Epithelial cell of prostate (primary cell): ENCODE measurements around the gene ASCL5.

Experiments
- DNase-seq: peaks from one replicate; pipeline ENCODE4 v3.0.0-alpha.2; 2011; ENCODE audit warnings: low read depth, low spot score
- H3K27ac ChIP-seq: fragments of 450-650 bp; 2 replicates; pipeline ENCODE4 v1.5.1; 2017; ENCODE audit warnings: mild to moderate bottlenecking

The ASCL5 gene

DNA sequence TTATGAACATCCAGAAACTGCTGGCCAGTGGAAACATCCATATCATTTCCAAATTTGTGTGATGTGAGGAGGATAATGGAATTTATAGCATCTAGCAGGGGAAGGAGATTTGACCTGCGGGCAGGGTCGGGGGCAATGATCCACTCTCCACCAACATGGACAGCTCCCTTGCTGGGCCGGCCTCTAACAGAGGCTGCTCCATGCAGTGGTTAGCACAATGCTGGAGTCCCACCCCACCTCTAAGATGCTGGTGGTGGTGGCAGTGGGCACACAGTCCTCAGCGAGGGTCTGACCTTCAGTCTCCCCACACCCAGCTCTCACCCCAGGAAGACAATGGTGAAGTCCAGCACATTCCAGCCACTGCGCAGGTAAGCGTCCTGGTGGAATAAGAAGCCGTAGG lies 33.4 kb downstream of the ASCL5 start:
- no peak for DNase-seq
- no peak overlapping the region for H3K27ac ChIP-seq

- no peak for DNase-seq
Measured at GRCh38 chr1:201092738-201093137, 34.2 kb downstream of the ASCL5 start.

DNA sequence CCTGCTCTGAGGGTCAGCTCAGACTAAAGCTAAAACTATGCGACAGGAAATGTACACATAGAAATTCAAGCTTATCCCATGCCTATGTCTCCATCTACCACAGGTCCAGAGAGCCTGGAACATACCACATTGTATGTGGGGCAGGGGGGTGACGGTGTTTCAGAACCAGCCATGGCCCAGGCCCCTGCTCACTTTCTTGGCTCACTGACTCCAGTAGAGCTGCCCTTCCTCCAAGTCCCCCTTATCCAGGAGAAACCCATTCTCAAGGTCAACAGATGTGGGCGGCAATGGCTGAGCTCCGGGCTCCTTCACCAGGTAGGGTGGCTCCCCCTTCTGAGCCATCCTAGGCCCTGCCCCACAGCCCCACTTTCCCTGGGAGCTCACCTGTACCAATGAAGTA lies 35.7 kb downstream of the ASCL5 start:
- no peak overlapping the region for H3K27ac ChIP-seq
- DNase-seq = no peak

More at GRCh38 chr1:201092738-201093137, 34.2 kb downstream of the ASCL5 start:
- H3K27ac ChIP-seq = no peak overlapping the region

GRCh38 chr1:201090541-201090940 lies 36.4 kb downstream of the ASCL5 start:
- no peak overlapping the region for H3K27ac ChIP-seq
- no peak for DNase-seq

DNA sequence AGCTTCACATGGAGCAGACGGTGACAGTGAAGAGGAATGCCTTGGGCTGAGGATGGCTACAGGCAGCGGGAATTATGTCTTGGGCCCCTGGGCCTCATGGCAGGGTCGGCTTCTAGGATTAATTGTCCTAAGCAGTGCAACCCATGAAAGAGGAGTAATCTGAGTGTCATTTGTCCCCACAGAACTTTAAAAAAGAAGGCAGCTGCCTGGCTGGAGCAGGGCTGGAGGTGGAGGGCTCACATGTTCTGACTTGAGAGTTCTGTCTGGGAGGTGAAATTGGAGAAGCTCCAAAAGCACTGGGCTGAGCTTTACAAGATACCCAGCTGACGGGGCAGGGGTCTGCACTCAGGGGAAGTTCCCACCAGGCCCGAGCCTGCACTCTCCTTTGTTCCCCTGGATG lies 37.4 kb downstream of the ASCL5 start:
- no peak overlapping the region for H3K27ac ChIP-seq
- no peak for DNase-seq

DNA sequence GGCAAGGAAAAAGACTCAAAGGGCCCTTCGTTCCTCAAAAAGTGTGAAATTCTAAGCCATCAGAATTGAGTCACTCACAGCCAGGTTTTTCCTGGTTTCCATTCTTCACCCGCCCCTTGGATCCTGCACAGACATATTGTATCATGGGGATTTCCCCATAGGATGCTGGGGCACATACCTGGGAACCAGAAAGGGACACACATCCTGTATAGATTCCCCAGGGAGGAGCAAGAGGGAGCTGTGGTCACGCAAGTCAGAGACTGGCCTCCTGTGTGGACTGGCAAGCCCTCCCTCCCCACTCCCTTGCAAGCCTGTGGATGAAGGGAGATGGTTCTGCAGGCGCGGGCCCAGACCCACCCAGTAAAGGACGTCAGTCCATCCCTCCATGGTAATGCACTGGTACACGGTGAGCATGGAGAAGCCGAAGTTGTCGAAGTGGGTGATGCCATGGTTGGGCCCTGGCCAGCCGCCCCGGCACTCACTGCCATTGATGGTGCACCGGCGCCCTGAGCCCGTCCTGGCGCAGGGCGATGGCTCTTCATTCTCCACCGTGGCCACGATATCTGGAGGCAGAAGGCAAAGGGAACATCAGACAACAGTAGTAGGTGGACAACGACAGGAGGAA lies 38.0 kb downstream of the ASCL5 start:
- no peak for DNase-seq
- no peak overlapping the region for H3K27ac ChIP-seq

DNA sequence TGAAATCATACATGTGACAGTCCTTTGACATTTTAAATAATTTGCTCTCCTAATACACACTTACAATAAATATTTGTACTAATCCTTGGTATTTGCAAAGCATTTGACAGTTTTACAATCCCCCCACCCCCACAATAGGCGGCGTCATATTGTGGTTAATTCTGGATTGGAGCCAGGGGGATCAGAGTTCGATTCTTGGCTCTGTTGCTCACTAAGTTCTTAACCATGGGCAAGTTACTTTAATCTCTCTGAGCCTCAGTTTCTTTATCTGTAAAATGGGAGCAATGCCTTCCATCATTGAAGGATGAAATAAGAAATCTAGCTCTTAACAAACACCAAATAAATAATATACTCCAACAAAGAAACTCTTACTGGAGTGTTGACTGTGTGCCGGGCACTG lies 38.6 kb downstream of the ASCL5 start:
- no peak overlapping the region for H3K27ac ChIP-seq
- no peak for DNase-seq

- DNase-seq = no peak
Measured at GRCh38 chr1:201085902-201086735, 40.9 kb downstream of the ASCL5 start.

DNA sequence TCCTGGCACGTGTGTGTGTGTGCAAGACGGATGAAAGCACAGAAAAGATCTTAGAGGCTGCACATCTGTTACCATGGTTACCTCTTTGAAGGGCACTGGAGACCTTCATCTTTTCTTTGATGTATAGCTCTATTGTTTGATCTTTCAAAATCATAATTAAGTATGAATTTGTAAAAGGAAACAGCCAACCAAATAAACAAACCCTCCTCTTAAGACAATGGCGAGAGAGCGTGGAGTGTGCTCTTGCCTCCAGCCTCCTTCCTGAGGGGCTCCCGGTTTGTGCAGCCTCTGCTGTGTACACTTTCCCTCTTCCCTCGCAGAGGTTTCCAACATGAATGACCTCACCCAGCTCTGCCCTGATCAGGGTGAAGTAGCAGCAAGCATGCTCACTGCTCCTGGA lies 42.7 kb downstream of the ASCL5 start:
- no peak overlapping the region for H3K27ac ChIP-seq
- DNase-seq = no peak

More at GRCh38 chr1:201085902-201086735, 40.9 kb downstream of the ASCL5 start:
- no peak overlapping the region for H3K27ac ChIP-seq

- DNase-seq = no peak
- H3K27ac ChIP-seq = no peak overlapping the region
Measured at GRCh38 chr1:201083741-201084140, 43.2 kb downstream of the ASCL5 start.

DNA sequence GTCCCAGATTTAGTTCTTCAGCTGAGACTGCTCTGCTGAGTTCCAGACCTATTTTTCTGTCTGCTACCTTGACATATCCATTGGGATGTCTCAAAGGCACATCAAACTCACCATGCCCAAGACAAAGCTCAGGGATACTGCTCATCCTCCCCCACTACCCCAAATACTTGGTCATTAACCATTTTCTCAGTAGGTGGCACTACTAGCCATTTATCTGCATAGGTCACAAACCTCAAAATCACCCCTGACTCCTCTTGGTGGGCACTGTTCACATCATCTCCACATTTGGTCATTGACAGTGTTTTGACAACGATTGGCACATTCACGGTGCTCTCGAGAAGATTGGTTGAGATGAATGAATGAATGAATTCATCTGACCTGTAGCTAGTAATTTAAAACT lies 46.8 kb downstream of the ASCL5 start:
- H3K27ac ChIP-seq = no peak overlapping the region
- DNase-seq = no peak

GRCh38 chr1:201077736-201078135 lies 49.2 kb downstream of the ASCL5 start:
- no peak overlapping the region for H3K27ac ChIP-seq
- DNase-seq = no peak

DNA sequence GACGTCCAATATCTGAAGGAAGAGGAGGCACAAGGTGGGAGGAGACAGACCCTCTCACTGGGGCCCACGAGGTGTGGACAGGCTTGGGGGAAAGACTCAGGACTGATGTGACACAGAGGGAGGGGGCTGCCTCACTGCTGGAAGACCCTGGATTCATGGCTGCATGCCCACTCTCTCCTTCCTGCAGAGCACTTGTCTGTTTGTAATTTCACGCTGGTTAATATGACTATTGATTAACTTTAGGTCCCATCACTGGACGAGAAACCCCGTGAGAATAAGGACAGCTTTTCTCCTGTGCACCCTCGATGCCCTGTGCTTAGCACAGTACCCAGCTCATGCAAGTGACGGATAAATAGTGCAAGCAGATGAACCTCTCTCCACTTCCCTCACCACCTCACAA lies 49.9 kb downstream of the ASCL5 start:
- DNase-seq = no peak
- H3K27ac ChIP-seq = no peak overlapping the region

GRCh38 chr1:201076092-201076491 lies 50.9 kb downstream of the ASCL5 start:
- DNase-seq = no peak

DNA sequence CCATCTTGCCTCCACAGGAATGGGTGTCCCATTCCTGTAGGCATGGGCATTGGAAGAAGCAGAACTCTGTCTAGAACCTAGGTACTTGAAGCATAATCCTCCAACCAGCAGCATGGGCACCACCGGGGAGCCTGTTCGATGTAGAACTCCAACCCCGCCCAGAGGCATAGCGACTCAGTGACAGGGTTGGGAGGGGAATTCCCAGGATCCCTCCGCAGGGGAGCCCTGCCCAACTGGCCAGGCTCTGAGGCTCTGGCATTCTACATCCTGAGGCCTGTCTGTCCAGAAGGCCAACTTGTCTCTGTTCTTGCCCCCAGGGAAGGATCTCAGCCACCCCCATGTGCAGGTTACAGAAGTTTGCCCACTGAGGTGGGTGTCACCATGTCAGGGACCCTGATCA lies 53.0 kb downstream of the ASCL5 start:
- H3K27ac ChIP-seq = no peak overlapping the region
- no peak for DNase-seq

More at GRCh38 chr1:201076092-201076491, 50.9 kb downstream of the ASCL5 start:
- no peak overlapping the region for H3K27ac ChIP-seq

DNA sequence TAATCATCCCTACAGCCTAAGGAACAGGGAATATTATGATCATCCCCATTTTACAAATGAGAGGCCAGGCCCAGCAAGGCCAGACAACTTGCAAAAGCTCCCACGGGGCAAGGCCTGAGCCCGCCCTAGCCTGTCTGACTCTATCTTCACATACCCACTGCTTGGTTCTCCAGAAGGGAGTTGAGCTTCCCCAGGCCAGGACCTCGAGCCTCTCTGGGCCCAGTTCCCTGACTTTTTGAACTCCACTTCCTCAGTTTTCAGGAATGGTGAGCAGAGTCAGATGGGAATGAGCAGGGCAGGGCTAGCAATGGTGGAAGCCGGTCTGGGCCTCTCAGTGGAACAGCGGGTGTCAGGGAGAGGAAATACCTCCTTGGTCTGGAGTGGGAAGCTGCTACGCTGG lies 54.1 kb downstream of the ASCL5 start:
- no peak for DNase-seq
- no peak overlapping the region for H3K27ac ChIP-seq

DNA sequence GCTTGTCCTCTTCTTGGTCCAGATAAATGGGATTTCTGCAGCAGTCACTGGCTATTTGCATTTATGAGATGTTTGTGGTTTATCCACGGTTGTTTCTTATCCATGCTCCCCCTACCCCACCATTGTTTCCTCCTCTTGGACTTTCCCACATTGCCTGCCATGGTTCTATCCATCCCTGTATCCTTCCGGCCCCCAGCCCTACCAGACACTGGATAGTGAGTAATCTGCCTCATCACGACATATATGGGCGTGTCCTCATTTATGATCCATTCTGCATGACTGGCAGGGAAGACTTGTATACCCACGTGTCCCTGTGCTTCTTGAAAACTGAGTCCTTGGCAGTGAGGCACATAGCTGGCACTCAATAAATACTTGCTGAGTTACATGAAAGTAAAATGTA lies 54.8 kb downstream of the ASCL5 start:
- peak; percentile 41 for DNase-seq

GRCh38 chr1:201069636-201070035 lies 57.3 kb downstream of the ASCL5 start:
- no peak overlapping the region for H3K27ac ChIP-seq
- DNase-seq = no peak

More for the DNA sequence above, 54.8 kb downstream of the ASCL5 start:
- H3K27ac ChIP-seq = no peak overlapping the region

DNA sequence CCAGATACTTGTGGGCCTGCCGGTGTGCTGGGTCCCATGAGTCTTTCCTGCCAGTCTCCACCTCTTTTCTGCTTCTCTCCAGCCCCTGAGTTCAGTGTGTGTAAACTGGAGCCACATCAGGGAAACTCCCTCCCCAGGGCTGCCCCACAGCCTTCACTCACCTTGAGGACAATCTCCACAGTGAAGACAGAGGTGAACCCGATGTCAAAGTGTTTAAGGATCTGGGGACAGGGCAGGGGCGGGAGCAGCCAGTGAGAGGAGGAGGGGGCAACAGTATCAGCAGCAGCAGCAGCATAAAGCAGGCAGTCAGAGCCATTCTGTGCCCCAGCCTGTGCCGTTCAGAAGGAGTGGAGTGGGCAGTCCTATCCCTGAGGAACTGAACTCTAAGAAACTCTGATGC lies 58.0 kb downstream of the ASCL5 start:
- no peak for DNase-seq
- no peak overlapping the region for H3K27ac ChIP-seq

DNA sequence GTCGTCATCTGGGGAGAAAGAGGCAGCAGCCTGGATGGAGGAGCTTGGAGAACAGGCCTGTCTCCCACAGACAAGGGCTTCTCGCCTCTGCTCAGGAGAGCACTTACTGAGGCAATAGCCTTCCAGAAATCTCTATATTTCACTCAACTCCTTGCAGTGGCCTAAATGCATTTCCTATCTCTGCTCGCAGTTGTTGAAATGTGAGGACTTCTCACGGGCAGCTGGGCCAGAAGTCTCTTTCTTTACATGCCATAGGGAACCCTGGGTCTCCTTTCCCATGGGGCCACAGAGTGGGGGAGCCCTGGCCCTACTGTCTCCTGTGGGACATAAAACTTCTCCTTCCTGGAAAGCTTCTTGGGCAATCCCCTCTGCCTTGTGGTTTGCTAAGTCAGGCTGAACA lies 60.0 kb downstream of the ASCL5 start:
- H3K27ac ChIP-seq = no peak overlapping the region
- no peak for DNase-seq

DNA sequence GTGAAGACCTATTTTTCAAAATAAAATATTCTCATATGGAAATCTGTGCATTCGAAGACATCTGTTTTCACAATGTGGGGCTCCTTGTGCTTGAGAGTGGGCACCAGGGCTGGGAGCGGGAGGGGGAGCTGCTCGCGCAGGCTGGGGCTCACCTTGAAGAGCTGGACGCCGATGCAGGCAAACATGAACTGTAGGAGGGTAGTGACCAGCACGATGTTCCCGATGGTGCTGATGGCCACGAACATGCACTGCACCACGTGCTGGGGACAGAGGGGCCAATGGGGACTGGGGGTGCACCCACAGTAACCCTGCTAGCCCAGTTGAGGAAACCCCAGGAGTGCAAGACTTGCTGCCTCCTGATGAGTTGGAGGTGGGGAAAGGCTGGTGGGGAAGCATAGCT lies 61.3 kb downstream of the ASCL5 start:
- H3K27ac ChIP-seq = no peak overlapping the region
- no peak for DNase-seq

- DNase-seq = no peak
- no peak overlapping the region for H3K27ac ChIP-seq
Measured at GRCh38 chr1:201064806-201065205, 62.2 kb downstream of the ASCL5 start.
